Myometrial cell (primary cell): ENCODE results near the gene GJC1. TPM values are rescaled to one million over a fixed set of nuclear protein-coding genes. Genes with fewer than 3 reads are reported as not detected.

Experiments used
- total RNA-seq: library from RNA; depleted of rRNA; stranded (reverse); fragments of >200 nt; gene quantifications from 2 replicates; pipeline ENCODE4 v1.2.3, GENCODE V29; 2015

Gene GJC1
- 11.0 and 24.3 TPM in 2 replicates for total RNA-seq

DNA sequence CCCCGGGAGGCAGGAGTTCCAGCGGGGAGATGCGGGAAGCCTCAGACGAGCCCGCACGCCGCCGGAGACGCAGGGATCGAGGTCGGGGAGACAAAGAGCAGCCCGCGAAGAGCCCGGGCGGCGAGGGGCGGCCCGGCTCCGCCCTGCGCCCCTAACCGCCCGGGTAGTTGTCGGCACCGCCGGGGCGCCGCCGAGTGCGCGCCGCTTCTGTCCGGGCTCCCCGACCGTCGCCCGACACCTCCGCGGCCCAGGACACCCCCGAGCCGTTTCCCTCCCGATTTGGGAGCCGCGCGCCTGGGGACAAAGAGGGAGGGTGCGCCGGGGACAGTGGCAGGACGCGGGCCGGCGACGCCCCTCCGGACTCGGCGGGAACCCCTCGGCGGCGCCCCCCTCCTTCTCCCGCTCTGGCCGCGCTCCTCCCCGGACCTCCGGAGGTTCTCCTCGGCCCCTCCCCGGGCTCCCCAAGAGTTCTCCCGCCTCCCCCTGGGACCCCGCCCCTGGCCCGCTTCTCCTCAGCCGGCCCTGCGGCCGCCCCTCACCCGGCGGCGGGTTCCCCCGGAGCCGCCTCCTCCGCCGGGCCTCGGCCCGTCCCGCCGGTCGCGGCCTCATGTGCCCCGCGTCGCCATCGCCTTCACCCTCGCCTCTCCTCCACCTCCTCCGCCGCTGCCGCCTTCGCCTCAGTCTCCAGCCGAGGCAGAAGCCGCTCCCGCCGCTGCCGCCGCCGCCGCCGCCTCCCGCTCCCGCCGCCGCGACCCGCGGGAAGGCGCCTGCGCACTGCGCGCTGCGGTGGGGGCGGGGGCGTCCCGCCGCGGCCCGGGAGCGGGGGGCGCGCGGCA, at the start of gene GJC1:
Gene GJC1, minus strand, starts transcription at position 765 of the 836 bp plus-strand sequence. CDS start 24,470 bp downstream, outside the sequence.

DNA sequence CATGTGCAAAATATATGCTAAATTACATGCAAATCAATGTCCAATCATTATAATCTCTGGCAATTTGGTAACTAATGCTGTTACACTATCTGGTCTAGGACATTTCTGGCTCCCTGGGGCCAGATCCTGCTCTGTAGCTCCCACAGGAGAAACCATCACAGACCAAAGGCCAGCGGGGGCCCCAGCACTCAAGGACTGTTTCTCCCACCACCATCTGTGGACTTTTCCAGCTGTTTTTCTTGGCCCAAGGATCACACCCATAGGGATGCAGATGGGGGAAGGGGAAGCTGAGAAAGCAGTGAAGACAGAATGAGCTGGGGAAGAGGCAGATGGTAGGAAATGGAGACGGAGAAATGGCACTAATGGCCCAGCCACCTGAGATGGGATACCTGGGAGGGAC, 17.5 kb upstream of the GJC1 start, which contains the start of gene HIGD1B:
Gene HIGD1B, plus strand, starts transcription at position 298 of the 400 bp plus-strand sequence. CDS start 270 bp downstream, outside the sequence.

DNA sequence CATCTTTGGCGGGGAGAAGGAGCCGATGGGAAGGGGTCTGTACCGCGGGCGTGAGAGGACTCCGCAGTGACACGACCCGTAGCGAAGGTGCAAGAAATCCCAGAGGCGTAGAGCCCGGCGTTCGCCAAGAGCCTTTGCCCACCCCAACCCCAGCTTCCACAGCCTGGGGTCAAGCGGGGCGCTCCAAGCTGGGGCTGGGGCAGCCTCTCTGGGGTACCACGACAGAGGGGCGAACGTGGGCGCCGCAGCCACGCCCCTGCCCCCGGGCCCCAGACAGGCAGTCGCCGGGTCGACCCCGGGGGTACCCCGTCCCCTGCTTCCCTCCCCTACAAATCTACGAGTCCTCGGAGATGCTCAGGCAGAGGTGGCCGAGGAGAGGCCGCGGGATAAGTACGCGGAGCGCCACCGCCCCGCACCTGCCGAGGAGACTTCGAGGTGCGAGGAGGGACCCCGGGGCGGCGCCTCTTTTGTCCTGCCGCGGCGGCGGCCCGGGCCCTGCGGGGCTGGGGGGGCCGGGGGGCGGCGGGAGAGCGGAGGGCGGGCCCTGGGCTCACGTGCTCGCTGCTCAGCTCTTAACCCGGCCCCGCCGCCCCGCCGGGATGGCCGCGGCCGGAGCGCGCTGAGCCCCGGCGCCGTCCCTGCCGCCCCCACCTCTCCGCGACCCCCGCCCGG, 71.5 kb downstream of the GJC1 start, which contains the start of gene ADAM11:
Gene ADAM11, plus strand, starts transcription at position 575 of the 672 bp plus-strand sequence. CDS start 212 bp downstream, outside the sequence.

Other genes starting within 250 kb of the GJC1 start
- gene MEIOC, start 173.8 kb downstream of the GJC1 start, total RNA-seq = not detected in 2 replicates
- gene CCDC43, start 140.5 kb downstream of the GJC1 start, total RNA-seq = 21.0 and 28.4 TPM in 2 replicates
- 7.8 and 9.5 TPM in 2 replicates for gene DBF4B, start 121.6 kb downstream of the GJC1 start, total RNA-seq
- gene ADAM11, start 71.3 kb downstream of the GJC1 start, total RNA-seq = 0.29 and 0.53 TPM in 2 replicates
- not detected in 2 replicates for gene HIGD1B, start 17.6 kb upstream of the GJC1 start, total RNA-seq
- 63.1 and 67.2 TPM in 2 replicates for gene EFTUD2, start 69.2 kb upstream of the GJC1 start, total RNA-seq
- gene GFAP, start 85.2 kb upstream of the GJC1 start, total RNA-seq = 0.29 and 0.53 TPM in 2 replicates
- gene KIF18B, start 117.5 kb upstream of the GJC1 start, total RNA-seq = 11.2 and 12.4 TPM in 2 replicates
- gene C1QL1, start 138.0 kb upstream of the GJC1 start, total RNA-seq = 3.2 and 9.0 TPM in 2 replicates
- 62.4 and 64.0 TPM in 2 replicates for gene DCAKD, start 221.3 kb upstream of the GJC1 start, total RNA-seq
- gene NMT1, start 231.0 kb upstream of the GJC1 start, total RNA-seq = 113 and 146 TPM in 2 replicates